RWPE2 (cell line): ENCODE results near the gene PRKAG2.
A peak's percentile ranks its signal among the peaks of the same experiment; 100 is the strongest.
"Not testable (repeated sequence)": the region's sequence is repeated elsewhere in the genome, so short reads cannot be mapped to it uniquely, and the experiment has no call there.

ENCODE experiments used
- ATAC-seq: fragments of 200-7000 bp; cut with Tn5 transposase; 3 replicates; pipeline ENCODE4 v1.9.1; 2021; ENCODE audit warnings: low read depth
- DNase-seq: peaks from one replicate; pipeline ENCODE4 v3.0.0-alpha.2; 2020; ENCODE audit warnings: low spot score
- H3K27ac ChIP-seq: fragments of 450-650 bp; 2 replicates; pipeline ENCODE4 v1.5.1; 2017; ENCODE audit warnings: mild to moderate bottlenecking; ENCODE audit not compliant: poor library complexity, severe bottlenecking
- H3K27me3 ChIP-seq: fragments of 250-450 bp; sonication (Bioruptor Pico); 2 replicates; pipeline ENCODE4 v1.5.1; 2021; ENCODE audit warnings: mild to moderate bottlenecking, moderate library complexity; ENCODE audit not compliant: insufficient read depth, poor library complexity, severe bottlenecking
- H3K36me3 ChIP-seq: fragments of 250-450 bp; sonication (Bioruptor Pico); 2 replicates; pipeline ENCODE4 v1.5.1; 2020; ENCODE audit warnings: low read depth, mild to moderate bottlenecking, moderate library complexity
- H3K4me1 ChIP-seq: fragments of 250-450 bp; sonication (Bioruptor Pico); 2 replicates; pipeline ENCODE4 v1.5.1; 2021; ENCODE audit warnings: mild to moderate bottlenecking, moderate library complexity; ENCODE audit not compliant: insufficient read depth, poor library complexity, severe bottlenecking
- H3K4me3 ChIP-seq: fragments of 250-450 bp; sonication (Bioruptor Pico); 2 replicates; pipeline ENCODE4 v1.5.1; 2021; ENCODE audit warnings: mild to moderate bottlenecking, moderate library complexity; ENCODE audit not compliant: severe bottlenecking
- H3K9me3 ChIP-seq: fragments of 250-450 bp; sonication (Bioruptor Pico); 2 replicates; pipeline ENCODE4 v1.5.1; 2021; ENCODE audit warnings: mild to moderate bottlenecking, moderate library complexity; ENCODE audit not compliant: severe bottlenecking
- CTCF ChIP-seq: fragments of 450-650 bp; IDR thresholded peaks from one replicate; pipeline ENCODE4 v1.5.1; 2017; ENCODE audit warnings: mild to moderate bottlenecking, moderate library complexity; ENCODE audit not compliant: poor library complexity, severe bottlenecking

The PRKAG2 gene

GRCh38 chr7:151520419-151521261 lies 356.3 kb downstream of the PRKAG2 start:
- H3K36me3 ChIP-seq = no peaks in the 10 kb centered on the region
- no peak for TF ChIP-seq CTCF
- peak overlapping the region; percentile 30 for H3K4me3 ChIP-seq

GRCh38 chr7:151519765-151520418 lies 357.0 kb downstream of the PRKAG2 start, which contains the start of gene RHEB:
RHEB (minus strand) TSS chr7:151519895; CDS start chr7:151519511, 384 bp downstream.
- no peaks in the 10 kb centered on the region for H3K36me3 ChIP-seq
- H3K27me3 ChIP-seq = no peaks in the 10 kb centered on the region
- H3K9me3 ChIP-seq = no peaks in the 10 kb centered on the region
- TF ChIP-seq CTCF = no peak
- H3K4me1 ChIP-seq = no peaks in the 10 kb centered on the region
- ATAC-seq (peak; percentile 90), DNase-seq (peak; percentile 98)
- H3K27ac ChIP-seq = peak within 1 kb of the TSS; percentile 91
- H3K4me3 ChIP-seq = peak within 1 kb of the TSS; percentile 100

More at GRCh38 chr7:151520419-151521261, 356.3 kb downstream of the PRKAG2 start:
- H3K27ac ChIP-seq = peak overlapping the region; percentile 91
- DNase-seq (peak; percentile 74), ATAC-seq (peak; percentile 9)
- H3K9me3 ChIP-seq = no peaks in the 10 kb centered on the region
- no peaks in the 10 kb centered on the region for H3K27me3 ChIP-seq
- H3K4me1 ChIP-seq = no peaks in the 10 kb centered on the region

- peak; percentile 67 for ATAC-seq
- H3K4me1 ChIP-seq, H3K9me3 ChIP-seq, H3K36me3 ChIP-seq, H3K27me3 ChIP-seq, DNase-seq: not testable (repeated sequence)
- Histone ChIP-seq H3K4me3 (peak overlapping the region; percentile 100), H3K27ac (peak overlapping the region; percentile 91)
- TF ChIP-seq CTCF = peak; percentile 19
These were observed 357.8 kb downstream of the PRKAG2 start for GRCh38 chr7:151518947-151519764.

- H3K9me3 ChIP-seq = no peaks in the 10 kb centered on the region
- H3K27ac ChIP-seq = peak overlapping the region; percentile 91
- peaks cover 8% of the 10 kb centered on the region for H3K36me3 ChIP-seq
- peak; percentile 5; the same call in 1 of the 3 replicates for ATAC-seq
- no peaks in the 10 kb centered on the region for H3K4me1 ChIP-seq
- no peak for DNase-seq
- H3K4me3 ChIP-seq = peak overlapping the region; percentile 100
- no peaks in the 10 kb centered on the region for H3K27me3 ChIP-seq
- TF ChIP-seq CTCF = no peak
These were observed 358.6 kb downstream of the PRKAG2 start for GRCh38 chr7:151518105-151518946.
